ENCODE results near the gene HDAC4. TPM values are rescaled to one million over a fixed set of nuclear protein-coding genes. Genes with fewer than 3 reads are reported as not detected.

The HDAC4 gene
- polyA plus RNA-seq, 2 of the 4 experiments (the other 2 are of a cell fraction) = 8.6 to 10.4 TPM

DNA sequence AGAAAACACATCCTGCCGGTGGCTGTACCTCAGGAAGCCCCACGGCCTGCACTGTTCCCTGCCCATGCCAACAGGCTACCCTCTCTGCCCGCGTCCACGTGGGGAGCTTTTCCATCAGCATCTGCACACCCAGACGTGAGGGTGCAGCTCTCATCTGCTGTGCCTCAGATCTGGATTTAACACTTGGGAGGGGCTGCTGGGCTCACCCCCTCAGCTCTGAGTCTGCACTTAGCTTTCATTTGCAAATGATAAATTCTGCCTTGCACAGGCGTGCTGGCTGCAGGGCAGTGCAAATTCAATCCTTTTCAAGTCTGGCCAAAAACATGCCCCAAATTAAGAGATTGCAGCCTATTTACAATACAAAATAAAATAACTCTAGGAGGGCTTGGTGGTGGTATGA, 307.3 kb downstream of the HDAC4 start:
- ChIA-PET POLR2A (no interaction called here), CTCF (interaction anchor here (0.6 to 8.6 kb wide), 4 partner anchors 9 to 726 kb away, joined by 3 to 49 read pairs (median 6); no protein-coding TSS in a partner anchor)
- no peaks in the 10 kb centered on the region for H3K4me1 ChIP-seq
- no peak overlapping the region for H3K4me3 ChIP-seq
- 95% methylated on average over 7 of the region's 7 CpGs for WGBS (ENCODE audit: missing lambda C conversion rate)
- no peak overlapping the region for H3K27ac ChIP-seq
- DNase-seq (ENCODE audit: low read depth in 1 of 2, low spot score in 1 of 2) = no peak
- H3K4me2 ChIP-seq = no peak overlapping the region
- H3K9me3 ChIP-seq = no peaks in the 10 kb centered on the region
- TF ChIP-seq, protein P1, sequence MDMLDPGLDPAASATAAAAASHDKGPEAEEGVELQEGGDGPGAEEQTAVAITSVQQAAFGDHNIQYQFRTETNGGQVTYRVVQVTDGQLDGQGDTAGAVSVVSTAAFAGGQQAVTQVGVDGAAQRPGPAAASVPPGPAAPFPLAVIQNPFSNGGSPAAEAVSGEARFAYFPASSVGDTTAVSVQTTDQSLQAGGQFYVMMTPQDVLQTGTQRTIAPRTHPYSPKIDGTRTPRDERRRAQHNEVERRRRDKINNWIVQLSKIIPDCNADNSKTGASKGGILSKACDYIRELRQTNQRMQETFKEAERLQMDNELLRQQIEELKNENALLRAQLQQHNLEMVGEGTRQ (IDR thresholded peaks at IDR 0.05) = no peak
- TF ChIP-seq, protein P2, sequence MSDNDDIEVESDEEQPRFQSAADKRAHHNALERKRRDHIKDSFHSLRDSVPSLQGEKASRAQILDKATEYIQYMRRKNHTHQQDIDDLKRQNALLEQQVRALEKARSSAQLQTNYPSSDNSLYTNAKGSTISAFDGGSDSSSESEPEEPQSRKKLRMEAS (IDR thresholded peaks at IDR 0.05) = no peak
- TF ChIP-seq, protein P3, sequence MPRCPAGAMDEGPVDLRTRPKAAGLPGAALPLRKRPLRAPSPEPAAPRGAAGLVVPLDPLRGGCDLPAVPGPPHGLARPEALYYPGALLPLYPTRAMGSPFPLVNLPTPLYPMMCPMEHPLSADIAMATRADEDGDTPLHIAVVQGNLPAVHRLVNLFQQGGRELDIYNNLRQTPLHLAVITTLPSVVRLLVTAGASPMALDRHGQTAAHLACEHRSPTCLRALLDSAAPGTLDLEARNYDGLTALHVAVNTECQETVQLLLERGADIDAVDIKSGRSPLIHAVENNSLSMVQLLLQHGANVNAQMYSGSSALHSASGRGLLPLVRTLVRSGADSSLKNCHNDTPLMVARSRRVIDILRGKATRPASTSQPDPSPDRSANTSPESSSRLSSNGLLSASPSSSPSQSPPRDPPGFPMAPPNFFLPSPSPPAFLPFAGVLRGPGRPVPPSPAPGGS (IDR thresholded peaks at IDR 0.05) = no peak
- TF ChIP-seq, protein P4, sequence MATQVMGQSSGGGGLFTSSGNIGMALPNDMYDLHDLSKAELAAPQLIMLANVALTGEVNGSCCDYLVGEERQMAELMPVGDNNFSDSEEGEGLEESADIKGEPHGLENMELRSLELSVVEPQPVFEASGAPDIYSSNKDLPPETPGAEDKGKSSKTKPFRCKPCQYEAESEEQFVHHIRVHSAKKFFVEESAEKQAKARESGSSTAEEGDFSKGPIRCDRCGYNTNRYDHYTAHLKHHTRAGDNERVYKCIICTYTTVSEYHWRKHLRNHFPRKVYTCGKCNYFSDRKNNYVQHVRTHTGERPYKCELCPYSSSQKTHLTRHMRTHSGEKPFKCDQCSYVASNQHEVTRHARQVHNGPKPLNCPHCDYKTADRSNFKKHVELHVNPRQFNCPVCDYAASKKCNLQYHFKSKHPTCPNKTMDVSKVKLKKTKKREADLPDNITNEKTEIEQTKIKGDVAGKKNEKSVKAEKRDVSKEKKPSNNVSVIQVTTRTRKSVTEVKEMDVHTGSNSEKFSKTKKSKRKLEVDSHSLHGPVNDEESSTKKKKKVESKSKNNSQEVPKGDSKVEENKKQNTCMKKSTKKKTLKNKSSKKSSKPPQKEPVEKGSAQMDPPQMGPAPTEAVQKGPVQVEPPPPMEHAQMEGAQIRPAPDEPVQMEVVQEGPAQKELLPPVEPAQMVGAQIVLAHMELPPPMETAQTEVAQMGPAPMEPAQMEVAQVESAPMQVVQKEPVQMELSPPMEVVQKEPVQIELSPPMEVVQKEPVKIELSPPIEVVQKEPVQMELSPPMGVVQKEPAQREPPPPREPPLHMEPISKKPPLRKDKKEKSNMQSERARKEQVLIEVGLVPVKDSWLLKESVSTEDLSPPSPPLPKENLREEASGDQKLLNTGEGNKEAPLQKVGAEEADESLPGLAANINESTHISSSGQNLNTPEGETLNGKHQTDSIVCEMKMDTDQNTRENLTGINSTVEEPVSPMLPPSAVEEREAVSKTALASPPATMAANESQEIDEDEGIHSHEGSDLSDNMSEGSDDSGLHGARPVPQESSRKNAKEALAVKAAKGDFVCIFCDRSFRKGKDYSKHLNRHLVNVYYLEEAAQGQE (IDR thresholded peaks at IDR 0.05) = no peak
- no peak for FAIRE-seq
- no peak for ATAC-seq

DNA sequence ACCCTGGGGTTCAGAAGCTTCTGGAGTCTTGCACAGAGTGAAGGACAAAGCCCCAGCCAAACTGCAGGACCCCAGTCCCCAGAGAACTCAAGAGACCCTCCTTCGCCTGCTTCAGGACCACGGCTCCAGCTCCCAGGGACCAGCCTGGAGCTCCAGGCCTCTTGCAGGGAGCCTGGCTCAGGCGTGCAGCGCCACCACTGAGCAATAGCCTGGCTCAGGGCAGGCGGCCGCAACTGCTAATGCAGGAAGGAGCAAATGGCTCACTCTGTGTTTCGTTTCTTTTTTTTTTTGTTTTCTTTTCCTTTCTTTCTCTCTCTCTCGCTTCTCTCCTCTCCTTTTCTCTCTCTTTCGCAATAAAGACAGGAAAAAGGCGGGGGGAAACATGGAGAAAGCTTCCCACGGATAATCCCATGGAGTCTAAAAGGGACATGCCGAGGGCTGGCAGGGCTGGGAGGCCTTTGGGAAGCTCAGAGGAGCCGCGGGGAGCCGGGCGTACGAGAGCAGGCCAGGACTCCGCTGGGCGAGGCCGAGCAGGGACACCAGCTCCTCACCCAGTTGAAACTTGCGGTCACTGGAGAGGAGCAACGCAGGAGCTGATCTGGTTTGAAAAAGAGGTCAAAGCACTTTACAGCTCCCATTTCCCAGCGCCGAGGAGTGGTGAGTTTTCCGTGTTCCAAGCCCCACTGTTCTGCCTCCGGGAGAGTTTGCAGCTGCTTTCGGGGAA, 308.1 kb downstream of the HDAC4 start:
- Histone ChIP-seq H3K27ac (no peak overlapping the region), H3K4me2 (no peak overlapping the region), H3K9me3 (no peaks in the 10 kb centered on the region), H3K4me3 (no peak overlapping the region), H3K4me1 (no peaks in the 10 kb centered on the region)
- no peak for FAIRE-seq
- POLR2A ChIA-PET = no interaction called here
- WGBS (ENCODE audit: missing lambda C conversion rate) = 93% methylated on average over 27 of the region's 27 CpGs
- TF ChIP-seq TP53 (CRISPR knock-in tag; IDR thresholded peaks at IDR 0.05) (no peak), ZFP36 (IDR thresholded peaks at IDR 0.05; ENCODE audit: borderline replicate concordance, partially characterized antibody) (no peak), CEBPB (IDR thresholded peaks at IDR 0.05) (peak in 1 of 2 experiments; percentile 39; a peak in 1 of 4 replicates), RFX5 (IDR thresholded peaks at IDR 0.05) (no peak), RNF2 (IDR thresholded peaks at IDR 0.05; ENCODE audit: borderline replicate concordance, low read depth) (no peak)
- TF ChIP-seq, protein P5, sequence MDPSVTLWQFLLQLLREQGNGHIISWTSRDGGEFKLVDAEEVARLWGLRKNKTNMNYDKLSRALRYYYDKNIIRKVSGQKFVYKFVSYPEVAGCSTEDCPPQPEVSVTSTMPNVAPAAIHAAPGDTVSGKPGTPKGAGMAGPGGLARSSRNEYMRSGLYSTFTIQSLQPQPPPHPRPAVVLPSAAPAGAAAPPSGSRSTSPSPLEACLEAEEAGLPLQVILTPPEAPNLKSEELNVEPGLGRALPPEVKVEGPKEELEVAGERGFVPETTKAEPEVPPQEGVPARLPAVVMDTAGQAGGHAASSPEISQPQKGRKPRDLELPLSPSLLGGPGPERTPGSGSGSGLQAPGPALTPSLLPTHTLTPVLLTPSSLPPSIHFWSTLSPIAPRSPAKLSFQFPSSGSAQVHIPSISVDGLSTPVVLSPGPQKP (IDR thresholded peaks at IDR 0.05; ENCODE audit: low read depth, low read length) = no peak
- CTCF ChIA-PET = interaction anchor here (0.7 to 8.6 kb wide), 4 partner anchors 14 to 920 kb away, joined by 3 to 49 read pairs (median 4); no protein-coding TSS in a partner anchor
- no peak for DNase-seq (ENCODE audit: low read depth in 1 of 2, low spot score in 1 of 2)
- ATAC-seq = no peak

DNA sequence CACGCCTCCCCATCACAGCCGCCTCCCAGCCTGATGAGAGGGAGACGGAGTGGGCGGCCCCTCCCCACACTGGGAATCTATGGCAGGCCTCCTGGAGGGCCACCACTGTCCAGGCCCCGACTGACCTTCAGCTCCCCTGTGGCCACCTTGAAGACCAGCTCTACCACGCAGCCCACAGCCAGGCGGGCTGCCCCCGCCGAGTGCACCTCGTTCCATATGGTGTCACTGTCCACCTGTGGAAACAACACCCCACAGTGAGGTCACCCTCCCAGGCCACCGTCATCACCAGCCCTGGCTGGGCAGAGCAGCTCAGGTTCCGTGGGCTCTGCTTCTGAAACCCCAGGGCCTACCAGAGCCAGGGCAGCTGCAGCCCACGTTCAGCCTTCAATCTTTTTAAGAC, 310.9 kb downstream of the HDAC4 start:
- Histone ChIP-seq H3K27ac (no peak overlapping the region), H3K9me3 (no peaks in the 10 kb centered on the region), H3K4me2 (no peak overlapping the region), H3K4me3 (no peak overlapping the region), H3K4me1 (no peaks in the 10 kb centered on the region)
- FAIRE-seq = no peak
- POLR2A ChIA-PET = no interaction called here
- WGBS (ENCODE audit: missing lambda C conversion rate) = 92% methylated on average over 13 of the region's 13 CpGs
- no peak for DNase-seq (ENCODE audit: low read depth in 1 of 2, low spot score in 1 of 2)
- CTCF ChIA-PET = interaction anchor here (1.0 to 8.6 kb wide), 4 partner anchors 12 to 932 kb away, joined by 3 to 49 read pairs (median 3); no protein-coding TSS in a partner anchor
- no peak for TF ChIP-seq EHMT2 (IDR thresholded peaks at IDR 0.05; ENCODE audit: low read depth)
- no peak for TF ChIP-seq NR3C1 (IDR thresholded peaks at IDR 0.05)
- TF ChIP-seq NPAS2 (CRISPR knock-in tag; IDR thresholded peaks at IDR 0.05; ENCODE audit: borderline replicate concordance) = no peak
- TF ChIP-seq EHF (CRISPR knock-in tag; IDR thresholded peaks at IDR 0.05) = no peak
- TF ChIP-seq JUNB (IDR thresholded peaks at IDR 0.05) = no peak
- TF ChIP-seq POLR2AphosphoS2 (conservative IDR thresholded peaks at IDR 0.05; ENCODE audit: low read length) = no peak
- TF ChIP-seq, protein P6, sequence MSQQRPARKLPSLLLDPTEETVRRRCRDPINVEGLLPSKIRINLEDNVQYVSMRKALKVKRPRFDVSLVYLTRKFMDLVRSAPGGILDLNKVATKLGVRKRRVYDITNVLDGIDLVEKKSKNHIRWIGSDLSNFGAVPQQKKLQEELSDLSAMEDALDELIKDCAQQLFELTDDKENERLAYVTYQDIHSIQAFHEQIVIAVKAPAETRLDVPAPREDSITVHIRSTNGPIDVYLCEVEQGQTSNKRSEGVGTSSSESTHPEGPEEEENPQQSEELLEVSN (IDR thresholded peaks at IDR 0.05; ENCODE audit: borderline replicate concordance, low read depth) = no peak
- TF ChIP-seq CHD2 (IDR thresholded peaks at IDR 0.05; ENCODE audit: low read length, partially characterized antibody) = no peak
- no peak for TF ChIP-seq ZFP36 (IDR thresholded peaks at IDR 0.05; ENCODE audit: borderline replicate concordance, partially characterized antibody)
- no peak for TF ChIP-seq ESRRA (IDR thresholded peaks at IDR 0.05; ENCODE audit: borderline replicate concordance, low read length)
- no peak for ATAC-seq

Measured in A549 (cell line).